ENCODE results near the gene ONECUT3.
"Not testable (repeated sequence)": the region's sequence is repeated elsewhere in the genome, so short reads cannot be mapped to it uniquely, and the experiment has no call there.

The ONECUT3 gene

GRCh38 chr19:1756705-1757465 is 3.6 kb downstream of the ONECUT3 start:
- TF ChIP-seq CTCF (conservative IDR thresholded peaks at IDR 0.05; ENCODE audit: control insufficient read depth, insufficient read depth, low read depth, low read length): no peak
- no peak overlapping the region for H3K4me3 ChIP-seq (ENCODE audit: control insufficient read depth, low read depth, low read length)
- no peak for DNase-seq (ENCODE audit: low read depth)

- DNase-seq (ENCODE audit: low read depth): no peak
- no peak for TF ChIP-seq CTCF (conservative IDR thresholded peaks at IDR 0.05; ENCODE audit: control insufficient read depth, insufficient read depth, low read depth, low read length)
- H3K4me3 ChIP-seq (ENCODE audit: control insufficient read depth, low read depth, low read length): no peak overlapping the region
Observed at GRCh38 chr19:1757468-1758230, 4.3 kb downstream of the ONECUT3 start.

DNA sequence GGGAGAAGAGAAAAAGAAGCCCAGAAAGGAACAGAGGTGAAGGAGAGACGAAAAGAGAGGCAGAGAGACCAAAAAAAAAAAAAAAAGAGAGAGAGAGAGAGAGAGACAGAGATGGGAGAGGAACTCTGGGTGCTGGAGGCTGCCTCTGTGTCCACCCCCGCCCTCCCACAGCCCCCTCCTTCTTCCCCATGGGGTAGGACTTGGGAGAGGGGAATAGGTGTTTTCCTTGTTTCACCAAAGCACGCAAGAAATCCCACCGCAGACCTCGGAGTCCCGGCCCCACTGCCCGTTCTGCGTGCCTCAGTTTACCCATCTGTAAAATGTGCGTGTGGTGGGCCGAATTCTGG is 4.9 kb downstream of the ONECUT3 start:
- TF ChIP-seq CTCF (conservative IDR thresholded peaks at IDR 0.05; ENCODE audit: control insufficient read depth, insufficient read depth, low read depth, low read length): no peak
- no peak overlapping the region for H3K4me3 ChIP-seq (ENCODE audit: control insufficient read depth, low read depth, low read length)
- DNase-seq (ENCODE audit: low read depth): no peak

GRCh38 chr19:1758959-1759903 is 5.9 kb downstream of the ONECUT3 start:
- TF ChIP-seq CTCF (conservative IDR thresholded peaks at IDR 0.05; ENCODE audit: control insufficient read depth, insufficient read depth, low read depth, low read length): no peak
- no peak for DNase-seq (ENCODE audit: low read depth)
- no peak overlapping the region for H3K4me3 ChIP-seq (ENCODE audit: control insufficient read depth, low read depth, low read length)

DNA sequence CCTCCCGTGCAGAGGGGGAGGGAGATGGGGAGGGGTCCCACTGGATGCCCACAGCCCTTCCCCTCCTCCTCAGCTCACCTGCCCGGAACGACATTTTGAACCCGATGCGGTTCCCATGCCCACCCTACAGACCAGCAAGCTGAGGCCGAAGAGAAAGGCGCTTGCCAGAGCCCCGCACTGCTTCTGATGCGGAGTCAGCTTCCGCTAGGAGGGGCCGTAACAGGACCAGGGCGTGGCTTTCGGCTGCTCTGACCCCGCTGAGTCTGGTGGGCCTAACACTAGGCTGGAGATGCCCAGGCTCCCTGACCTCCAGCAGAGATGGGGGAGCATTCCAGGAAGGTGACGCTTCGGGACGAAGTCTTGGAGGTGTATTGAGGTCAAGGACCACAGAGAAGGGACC is 6.7 kb downstream of the ONECUT3 start:
- no peak overlapping the region for H3K4me3 ChIP-seq (ENCODE audit: control insufficient read depth, low read depth, low read length)
- no peak for DNase-seq (ENCODE audit: low read depth)
- TF ChIP-seq CTCF (conservative IDR thresholded peaks at IDR 0.05; ENCODE audit: control insufficient read depth, insufficient read depth, low read depth, low read length): no peak

- not testable (repeated sequence) for DNase-seq (ENCODE audit: low read depth); H3K4me3 ChIP-seq (ENCODE audit: control insufficient read depth, low read depth, low read length)
Observed at GRCh38 chr19:1760786-1761527, 7.7 kb downstream of the ONECUT3 start.

Data from fibroblast of mammary gland (primary cell).